Sigmoid colon (tissue), 7 donors: ENCODE data around the gene TSPAN12. TPM values are rescaled to one million over a fixed set of nuclear protein-coding genes. Genes with fewer than 3 reads are reported as not detected.

Experiments
- DNase-seq: peaks from one replicate; pipeline ENCODE4 v3.0.0-alpha.2; 2019
- H3K27ac ChIP-seq, 4 donors: fragments of 200-600 bp; sonication (generic); one replicate each; pipeline ENCODE4 v1.5.1; 2016 to 2019; ENCODE audit warnings: mild to moderate bottlenecking in 1 of 4
- H3K27me3 ChIP-seq, 3 donors: fragments of 200-600 bp; sonication (generic); one replicate each; pipeline ENCODE4 v1.5.1; 2019; ENCODE audit warnings: mild to moderate bottlenecking in 1 of 3
- H3K36me3 ChIP-seq, 4 donors: fragments of 200-600 bp; sonication (generic); one replicate each; pipeline ENCODE4 v1.5.1; 2016 to 2019
- H3K4me1 ChIP-seq, 4 donors: fragments of 200-600 bp; sonication (generic); one replicate each; pipeline ENCODE4 v1.5.1; 2017 to 2019
- H3K4me3 ChIP-seq, 4 donors: fragments of 200-600 bp; sonication (generic); one replicate each; pipeline ENCODE4 v1.5.1; 2017 to 2019; ENCODE audit warnings: mild to moderate bottlenecking in 2 of 4, moderate library complexity in 1 of 4
- H3K9me3 ChIP-seq, 4 donors: fragments of 200-600 bp in 3 of 4; sonication (generic) in 3 of 4; one replicate each; pipeline versions ENCODE4 v1.5.1 to v1.6.1; 2013 to 2019
- CTCF ChIP-seq, 4 experiments: fragments of 450-650 bp in 3 of 4; fragments of 200-600 bp in 1 of 4; IDR thresholded peaks; one replicate each; pipeline ENCODE4 v1.5.1; 2016 to 2019; ENCODE audit warnings: antibody characterized with exemption in 4 of 4, mild to moderate bottlenecking in 3 of 4, moderate library complexity in 2 of 4
- EP300 ChIP-seq, 4 donors: sonication (generic); formaldehyde crosslinking; IDR thresholded peaks; one replicate each; pipeline ENCODE4 v1.6.1; 2017; ENCODE audit warnings: antibody characterized with exemption in 4 of 4
- POLR2A ChIP-seq, 2 donors: fragments of 450-650 bp; IDR thresholded peaks; one replicate each; pipeline ENCODE4 v1.6.1; 2016; ENCODE audit warnings: antibody characterized with exemption in 2 of 2, mild to moderate bottlenecking in 2 of 2, moderate library complexity in 2 of 2
- POLR2AphosphoS5 ChIP-seq, 4 donors: sonication (generic); formaldehyde crosslinking; IDR thresholded peaks; one replicate each; pipeline ENCODE4 v1.6.1; 2017; ENCODE audit warnings: antibody characterized with exemption in 4 of 4
- WGBS, 2 donors: extraction: QIAGEN DNeasy Blood & Tissue Kit; methylation state at CpG; one replicate each; pipeline ENCODE4 v1.1.7; 2013; 5-methylcytosine and 5-hydroxymethylcytosine counted together
- intact Hi-C: fragments of 100-400 bp; cut with DNase I; formaldehyde crosslinking; loops from one replicate; pipeline ENCODE4 v1.15.1; 2023
- polyA plus RNA-seq, 3 donors: library from polyadenylated mRNA; stranded (reverse); fragments of 200-250 nt; gene quantifications; one replicate each; pipeline ENCODE4 v1.2.3, GENCODE V29; 2013
- total RNA-seq, 4 donors: library from RNA; depleted of rRNA; stranded (reverse); fragments of >200 nt; gene quantifications; one replicate each; pipeline ENCODE4 v1.1.0, GENCODE V29; 2016
- donor health status: healthy with polysubstance abuse.
- donor health status: Bipolar disorder and iron deficiency.
- donor health status: healthy.

The TSPAN12 gene
- total and polyA plus RNA-seq, 7 donors: 13.9 to 47.7 (median 19.9) TPM

GRCh38 chr7:120760851-120761250 is 97.1 kb downstream of the TSPAN12 start:
- Histone ChIP-seq H3K36me3 (no peaks in the 10 kb centered on the region), H3K27me3 (no peaks in the 10 kb centered on the region), H3K27ac (no peak overlapping the region), H3K4me1 (no peaks in the 10 kb centered on the region), H3K9me3 (no peaks in the 10 kb centered on the region), H3K4me3 (no peak overlapping the region)
- intact Hi-C loops: no loop called here
- no peak for TF ChIP-seq POLR2AphosphoS5 (IDR thresholded peaks at IDR 0.05)
- TF ChIP-seq POLR2A (IDR thresholded peaks at IDR 0.05): no peak
- TF ChIP-seq CTCF (IDR thresholded peaks at IDR 0.05): no peak
- TF ChIP-seq EP300 (IDR thresholded peaks at IDR 0.05): no peak
- DNase-seq: no peak
- WGBS, 2 donors: 64 to 65% methylated on average over 3 of the region's 3 CpGs

- Histone ChIP-seq H3K9me3 (no peaks in the 10 kb centered on the region), H3K4me1 (no peaks in the 10 kb centered on the region), H3K36me3 (no peaks in the 10 kb centered on the region), H3K4me3 (no peak overlapping the region), H3K27ac (no peak overlapping the region), H3K27me3 (no peaks in the 10 kb centered on the region)
- 62 to 71% methylated on average over 2 of the region's 2 CpGs for WGBS, 2 donors
- TF ChIP-seq CTCF (IDR thresholded peaks at IDR 0.05): no peak
- no peak for TF ChIP-seq POLR2A (IDR thresholded peaks at IDR 0.05)
- TF ChIP-seq POLR2AphosphoS5 (IDR thresholded peaks at IDR 0.05): no peak
- TF ChIP-seq EP300 (IDR thresholded peaks at IDR 0.05): no peak
- intact Hi-C loops: no loop called here
- DNase-seq: no peak
Observed at GRCh38 chr7:120760050-120760449, 97.9 kb downstream of the TSPAN12 start.

GRCh38 chr7:120743128-120743527 is 114.8 kb downstream of the TSPAN12 start:
- Histone ChIP-seq H3K9me3 (no peaks in the 10 kb centered on the region), H3K27ac (no peak overlapping the region), H3K27me3 (no peaks in the 10 kb centered on the region), H3K36me3 (no peaks in the 10 kb centered on the region), H3K4me3 (no peak overlapping the region), H3K4me1 (peaks cover 0 to 18% (median 5%) of the 10 kb centered on the region in 4 donors)
- intact Hi-C loops: loop anchor here (5.0 kb wide), 1 partner anchor 114 kb away; the partner anchor contains the start of gene TSPAN12
- TF ChIP-seq POLR2AphosphoS5 (IDR thresholded peaks at IDR 0.05): no peak
- no peak for TF ChIP-seq EP300 (IDR thresholded peaks at IDR 0.05)
- no peak for TF ChIP-seq POLR2A (IDR thresholded peaks at IDR 0.05)
- TF ChIP-seq CTCF (IDR thresholded peaks at IDR 0.05): no peak
- DNase-seq: no peak
- WGBS, 2 donors: 35 to 74% methylated on average over 3 of the region's 3 CpGs

GRCh38 chr7:120742372-120742771 is 115.6 kb downstream of the TSPAN12 start:
- Histone ChIP-seq H3K9me3 (no peaks in the 10 kb centered on the region), H3K4me3 (no peak overlapping the region), H3K4me1 (peaks cover 0 to 19% (median 5%) of the 10 kb centered on the region in 4 donors), H3K27me3 (no peaks in the 10 kb centered on the region), H3K27ac (peak overlapping the region in 3 of 4 donors; percentile 4 to 54 (median 35)), H3K36me3 (no peaks in the 10 kb centered on the region)
- TF ChIP-seq POLR2AphosphoS5 (IDR thresholded peaks at IDR 0.05): no peak
- no peak for TF ChIP-seq POLR2A (IDR thresholded peaks at IDR 0.05)
- no peak for TF ChIP-seq EP300 (IDR thresholded peaks at IDR 0.05)
- intact Hi-C loops: loop anchor here (5.0 kb wide), 1 partner anchor 115 kb away; the partner anchor contains the start of gene TSPAN12
- WGBS, 2 donors: 38 to 52% methylated on average over 5 of the region's 5 CpGs
- DNase-seq: no peak

GRCh38 chr7:120741371-120742042 is 116.4 kb downstream of the TSPAN12 start:
- intact Hi-C loops: loop anchor here (5.0 kb wide), 1 partner anchor 116 kb away; the partner anchor contains the start of gene TSPAN12
- Histone ChIP-seq H3K27me3 (no peaks in the 10 kb centered on the region), H3K9me3 (no peaks in the 10 kb centered on the region), H3K27ac (peak overlapping the region in 2 of 4 donors; percentile 4 to 54), H3K36me3 (no peaks in the 10 kb centered on the region), H3K4me3 (no peak overlapping the region), H3K4me1 (peaks cover 0 to 23% (median 5%) of the 10 kb centered on the region in 4 donors)
- 47 to 70% methylated on average over 7 of the region's 7 CpGs for WGBS, 2 donors
- no peak for TF ChIP-seq POLR2AphosphoS5 (IDR thresholded peaks at IDR 0.05)
- no peak for TF ChIP-seq CTCF (IDR thresholded peaks at IDR 0.05)
- TF ChIP-seq EP300 (IDR thresholded peaks at IDR 0.05): no peak
- TF ChIP-seq POLR2A (IDR thresholded peaks at IDR 0.05): no peak
- no peak for DNase-seq
